SU-DHL-6 (cell line): ENCODE measurements around the gene EDRF1.

Source experiments
- H2AFZ ChIP-seq: fragments of 200-600 bp; sonication (generic); 2 replicates; pipeline ENCODE4 v1.6.1; 2014; ENCODE audit warnings: low read depth, mild to moderate bottlenecking, moderate library complexity, mixed read lengths, antibody characterized with exemption, low read length; ENCODE audit not compliant: severe bottlenecking
- H3F3A ChIP-seq: fragments of 200-600 bp; shearing (Covaris generic); 2 replicates; pipeline ENCODE4 v1.6.0; 2016; ENCODE audit warnings: antibody characterized with exemption, mild to moderate bottlenecking; ENCODE audit not compliant: insufficient read depth
- H3K27ac ChIP-seq: fragments of 200-600 bp; sonication (generic); 2 replicates; pipeline ENCODE4 v1.5.1; 2016; ENCODE audit warnings: low read depth, mild to moderate bottlenecking, low read length, moderate library complexity, mixed read lengths
- H3K27me3 ChIP-seq: fragments of 200-600 bp; sonication (generic), shearing (Covaris generic); 2 replicates; pipeline ENCODE4 v1.6.0; 2014; ENCODE audit warnings: mild to moderate bottlenecking, low read length
- H3K36me3 ChIP-seq: fragments of 200-600 bp; sonication (generic); 2 replicates; pipeline ENCODE4 v1.6.1; 2014; ENCODE audit warnings: mild to moderate bottlenecking, low read length, mixed read lengths
- H3K4me2 ChIP-seq: fragments of 300-600, 200-600 bp; shearing (Covaris generic), sonication (generic); 2 replicates; pipeline ENCODE4 v1.6.0; 2014; ENCODE audit warnings: low read length, low read depth, mild to moderate bottlenecking; ENCODE audit not compliant: poor library complexity, severe bottlenecking
- H3K4me3 ChIP-seq: fragments of 200-600 bp; sonication (generic); 2 replicates; pipeline ENCODE4 v1.5.1; 2014; ENCODE audit warnings: antibody characterized with exemption, low read length, mild to moderate bottlenecking, mixed read lengths; ENCODE audit not compliant: insufficient read depth, poor library complexity, severe bottlenecking
- H3K79me2 ChIP-seq: fragments of 200-600 bp; sonication (generic); 2 replicates; pipeline ENCODE4 v1.6.1; 2014; ENCODE audit warnings: mild to moderate bottlenecking, low read length, moderate library complexity; ENCODE audit not compliant: insufficient read depth
- H3K9ac ChIP-seq: fragments of 200-600 bp; sonication (generic); 2 replicates; pipeline ENCODE4 v1.7.0; 2014; ENCODE audit warnings: mild to moderate bottlenecking, low read length
- H3K9me2 ChIP-seq: fragments of 200-600 bp; sonication (generic); replicated peaks from 2 replicates; pipeline ENCODE4 v1.6.1; 2014; ENCODE audit warnings: low read length; ENCODE audit not compliant: insufficient read depth
- H3K9me3 ChIP-seq: fragments of 200-600 bp; sonication (generic); 2 replicates; pipeline ENCODE4 v1.6.1; 2014; ENCODE audit warnings: low read length, mixed read lengths; ENCODE audit not compliant: insufficient read depth
- H4K20me1 ChIP-seq: fragments of 200-600 bp; sonication (generic); 2 replicates; pipeline ENCODE4 v1.6.1; 2014; ENCODE audit warnings: low read depth, mild to moderate bottlenecking, antibody characterized with exemption, low read length, moderate library complexity, mixed read lengths
- EZH2phosphoT487 ChIP-seq: fragments of 200-600 bp; sonication (generic), shearing (Covaris generic); conservative IDR thresholded peaks from 2 replicates; pipeline ENCODE4 v1.6.1; 2018; ENCODE audit warnings: mild to moderate bottlenecking, antibody characterized with exemption, low read length, moderate library complexity, mixed read lengths
- TF ChIP-seq, protein P1 (sequence below): fragments of 200-600 bp; sonication (generic); IDR thresholded peaks from one replicate; pipeline ENCODE4 v1.5.1; 2017; ENCODE audit warnings: antibody characterized with exemption, mild to moderate bottlenecking, low read length, moderate library complexity; ENCODE audit not compliant: insufficient read depth, poor library complexity, severe bottlenecking

The EDRF1 gene

GRCh38 chr10:125766511-125766910 is 47.0 kb downstream of the EDRF1 start:
- no peak overlapping the region for H3K4me2 ChIP-seq

DNA sequence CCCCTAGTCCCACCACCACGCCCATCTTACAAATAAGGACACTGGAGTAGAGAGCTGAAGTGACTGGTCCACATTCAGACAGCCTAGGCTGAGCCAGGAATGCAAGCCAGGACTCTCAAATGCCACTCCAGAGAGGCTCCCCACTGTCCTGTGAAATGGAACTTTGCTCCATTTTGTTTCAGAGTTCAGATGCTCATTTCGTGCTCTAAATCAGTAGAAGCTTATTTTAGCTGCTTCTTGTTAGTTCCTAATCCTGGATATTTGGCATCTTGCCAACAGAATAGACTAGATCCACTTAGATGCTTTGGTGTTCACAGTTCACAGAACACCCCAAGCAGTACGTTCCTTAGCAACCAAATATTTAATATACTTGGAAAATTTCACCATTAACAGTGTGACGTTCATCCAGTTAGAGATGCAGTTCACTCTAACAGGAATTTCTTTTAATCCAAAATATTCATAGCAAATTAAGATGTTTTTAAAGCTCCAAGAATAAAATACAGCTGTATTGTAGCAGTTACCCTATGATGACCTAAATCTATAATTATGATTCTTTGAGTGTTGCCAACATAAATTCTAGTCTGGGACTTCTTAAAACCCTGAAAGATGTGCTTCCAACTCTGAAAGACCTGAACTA is 48.8 kb downstream of the EDRF1 start:
- peaks cover 9% of the 10 kb centered on the region for H3K36me3 ChIP-seq
- H3K4me3 ChIP-seq, result no peak overlapping the region
- H3K9ac ChIP-seq, result no peak overlapping the region
- no peaks in the 10 kb centered on the region for H4K20me1 ChIP-seq
- no peak overlapping the region for H3K4me2 ChIP-seq
- no peak overlapping the region for H3K27ac ChIP-seq
- TF ChIP-seq EZH2phosphoT487, result no peak
- TF ChIP-seq, protein P1, sequence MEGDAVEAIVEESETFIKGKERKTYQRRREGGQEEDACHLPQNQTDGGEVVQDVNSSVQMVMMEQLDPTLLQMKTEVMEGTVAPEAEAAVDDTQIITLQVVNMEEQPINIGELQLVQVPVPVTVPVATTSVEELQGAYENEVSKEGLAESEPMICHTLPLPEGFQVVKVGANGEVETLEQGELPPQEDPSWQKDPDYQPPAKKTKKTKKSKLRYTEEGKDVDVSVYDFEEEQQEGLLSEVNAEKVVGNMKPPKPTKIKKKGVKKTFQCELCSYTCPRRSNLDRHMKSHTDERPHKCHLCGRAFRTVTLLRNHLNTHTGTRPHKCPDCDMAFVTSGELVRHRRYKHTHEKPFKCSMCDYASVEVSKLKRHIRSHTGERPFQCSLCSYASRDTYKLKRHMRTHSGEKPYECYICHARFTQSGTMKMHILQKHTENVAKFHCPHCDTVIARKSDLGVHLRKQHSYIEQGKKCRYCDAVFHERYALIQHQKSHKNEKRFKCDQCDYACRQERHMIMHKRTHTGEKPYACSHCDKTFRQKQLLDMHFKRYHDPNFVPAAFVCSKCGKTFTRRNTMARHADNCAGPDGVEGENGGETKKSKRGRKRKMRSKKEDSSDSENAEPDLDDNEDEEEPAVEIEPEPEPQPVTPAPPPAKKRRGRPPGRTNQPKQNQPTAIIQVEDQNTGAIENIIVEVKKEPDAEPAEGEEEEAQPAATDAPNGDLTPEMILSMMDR, result no peak
- no peaks in the 10 kb centered on the region for H3K27me3 ChIP-seq
- H3K9me3 ChIP-seq, result no peaks in the 10 kb centered on the region
- no peaks in the 10 kb centered on the region for H3K79me2 ChIP-seq
- no peaks in the 10 kb centered on the region for H3F3A ChIP-seq
- H3K9me2 ChIP-seq, result no peaks in the 10 kb centered on the region
- no peak overlapping the region for H2AFZ ChIP-seq

More at GRCh38 chr10:125766511-125766910, 47.0 kb downstream of the EDRF1 start:
- H4K20me1 ChIP-seq, result no peaks in the 10 kb centered on the region
- H3K36me3 ChIP-seq, result peaks cover 24% of the 10 kb centered on the region
- H3K9me3 ChIP-seq, result no peaks in the 10 kb centered on the region
- no peaks in the 10 kb centered on the region for H3K9me2 ChIP-seq
- H3K27me3 ChIP-seq, result no peaks in the 10 kb centered on the region
- H3K27ac ChIP-seq, result no peak overlapping the region
- no peak for TF ChIP-seq EZH2phosphoT487
- no peaks in the 10 kb centered on the region for H3K79me2 ChIP-seq
- no peaks in the 10 kb centered on the region for H3F3A ChIP-seq
- H3K4me3 ChIP-seq, result no peak overlapping the region
- H3K9ac ChIP-seq, result no peak overlapping the region
- H2AFZ ChIP-seq, result no peak overlapping the region

DNA sequence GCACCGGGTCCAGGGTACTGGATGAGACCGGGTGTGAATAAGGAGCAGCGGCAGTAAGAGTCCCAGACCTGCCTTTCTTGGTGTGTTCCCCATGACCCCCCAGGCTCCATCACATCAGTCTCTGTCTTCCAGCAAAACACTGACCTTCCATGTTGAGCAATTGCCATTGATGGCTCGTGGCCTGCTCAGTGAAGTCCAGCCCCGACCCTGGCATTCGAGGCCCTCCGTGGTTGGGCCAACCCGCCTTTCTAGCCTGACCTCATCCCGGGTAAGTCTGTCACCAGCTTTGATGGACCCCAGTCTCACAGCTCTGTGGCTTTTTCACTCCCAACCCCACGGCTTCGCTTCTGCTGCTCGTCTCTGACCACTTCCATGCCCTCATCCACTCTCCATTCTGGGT is 49.7 kb downstream of the EDRF1 start:
- Histone ChIP-seq H3K4me2 (no peak overlapping the region), H3K27ac (no peak overlapping the region), H3K4me3 (no peak overlapping the region), H3K36me3 (peaks cover under 1% of the 10 kb centered on the region; the same call in 1 of the 2 replicates), H3K9ac (no peak overlapping the region), H3K9me2 (no peaks in the 10 kb centered on the region), H3F3A (no peaks in the 10 kb centered on the region), H2AFZ (no peak overlapping the region), H3K9me3 (no peaks in the 10 kb centered on the region), H3K79me2 (no peaks in the 10 kb centered on the region), H4K20me1 (no peaks in the 10 kb centered on the region), H3K27me3 (no peaks in the 10 kb centered on the region)
- TF ChIP-seq EZH2phosphoT487, result no peak
- TF ChIP-seq, protein P1, result no peak

- H3K4me2 ChIP-seq, result no peak overlapping the region
- H3K79me2 ChIP-seq, result no peaks in the 10 kb centered on the region
- H2AFZ ChIP-seq, result no peak overlapping the region
- H4K20me1 ChIP-seq, result no peaks in the 10 kb centered on the region
- H3K9me3 ChIP-seq, result no peaks in the 10 kb centered on the region
- no peaks in the 10 kb centered on the region for H3F3A ChIP-seq
- no peak for TF ChIP-seq EZH2phosphoT487
- TF ChIP-seq, protein P1, result no peak
- no peaks in the 10 kb centered on the region for H3K27me3 ChIP-seq
- H3K9me2 ChIP-seq, result no peaks in the 10 kb centered on the region
- no peak overlapping the region for H3K9ac ChIP-seq
- no peaks in the 10 kb centered on the region for H3K36me3 ChIP-seq
- H3K4me3 ChIP-seq, result no peak overlapping the region
- H3K27ac ChIP-seq, result no peak overlapping the region
Measured at GRCh38 chr10:125770844-125771243, 51.3 kb downstream of the EDRF1 start.
